HFF-Myc (cell line): ENCODE data around the gene GIT2.

Source experiments
- DNase-seq: peaks from one replicate; pipeline ENCODE4 v3.0.0-alpha.2; 2011; ENCODE audit warnings: low read depth; ENCODE audit errors: extremely low read depth
- H3K4me3 ChIP-seq: replicated peaks from 2 replicates; pipeline ENCODE4 v1.5.1; 2011; ENCODE audit warnings: low read depth, mild to moderate bottlenecking, control low read depth, low read length
- TF ChIP-seq, protein P1 (sequence below): IDR thresholded peaks from 2 replicates; pipeline ENCODE4 v1.5.1; 2012; ENCODE audit warnings: mild to moderate bottlenecking, low read depth, low read length, control low read depth; ENCODE audit errors: missing control alignments

GIT2 gene

DNA sequence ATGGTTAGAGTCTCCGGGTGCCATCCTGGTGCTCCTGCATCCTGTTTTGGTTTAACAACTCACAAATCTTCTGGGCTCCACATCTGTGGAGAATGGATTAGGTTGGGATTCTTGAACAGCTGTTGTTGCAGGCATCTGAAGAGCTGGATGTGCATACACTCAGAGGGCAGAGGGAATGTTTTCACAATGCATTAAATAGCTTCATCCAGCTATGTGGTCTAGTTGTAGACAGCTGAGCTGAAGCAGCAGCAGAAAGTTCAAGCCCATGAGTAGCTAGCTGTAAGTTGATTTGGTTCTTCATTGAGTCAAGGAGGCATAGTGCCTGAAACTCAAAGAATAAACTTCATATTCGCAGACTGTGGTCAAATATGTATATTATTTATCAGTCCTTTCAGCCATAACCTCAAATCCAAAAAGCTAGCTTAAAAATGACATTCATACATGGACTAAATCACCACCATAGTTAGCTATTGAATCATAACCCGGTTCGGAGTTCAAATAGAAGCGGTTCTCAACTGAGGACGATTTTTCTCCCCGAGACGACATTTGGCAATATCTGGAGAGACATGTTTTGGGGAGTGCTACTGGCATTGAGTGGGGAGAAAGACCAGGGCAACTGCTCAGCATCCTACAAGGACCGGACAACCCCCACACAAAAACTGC, 2.2 kb upstream of the GIT2 start:
- TF ChIP-seq, protein P1, sequence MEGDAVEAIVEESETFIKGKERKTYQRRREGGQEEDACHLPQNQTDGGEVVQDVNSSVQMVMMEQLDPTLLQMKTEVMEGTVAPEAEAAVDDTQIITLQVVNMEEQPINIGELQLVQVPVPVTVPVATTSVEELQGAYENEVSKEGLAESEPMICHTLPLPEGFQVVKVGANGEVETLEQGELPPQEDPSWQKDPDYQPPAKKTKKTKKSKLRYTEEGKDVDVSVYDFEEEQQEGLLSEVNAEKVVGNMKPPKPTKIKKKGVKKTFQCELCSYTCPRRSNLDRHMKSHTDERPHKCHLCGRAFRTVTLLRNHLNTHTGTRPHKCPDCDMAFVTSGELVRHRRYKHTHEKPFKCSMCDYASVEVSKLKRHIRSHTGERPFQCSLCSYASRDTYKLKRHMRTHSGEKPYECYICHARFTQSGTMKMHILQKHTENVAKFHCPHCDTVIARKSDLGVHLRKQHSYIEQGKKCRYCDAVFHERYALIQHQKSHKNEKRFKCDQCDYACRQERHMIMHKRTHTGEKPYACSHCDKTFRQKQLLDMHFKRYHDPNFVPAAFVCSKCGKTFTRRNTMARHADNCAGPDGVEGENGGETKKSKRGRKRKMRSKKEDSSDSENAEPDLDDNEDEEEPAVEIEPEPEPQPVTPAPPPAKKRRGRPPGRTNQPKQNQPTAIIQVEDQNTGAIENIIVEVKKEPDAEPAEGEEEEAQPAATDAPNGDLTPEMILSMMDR, result no peak
- DNase-seq, result no peak

DNA sequence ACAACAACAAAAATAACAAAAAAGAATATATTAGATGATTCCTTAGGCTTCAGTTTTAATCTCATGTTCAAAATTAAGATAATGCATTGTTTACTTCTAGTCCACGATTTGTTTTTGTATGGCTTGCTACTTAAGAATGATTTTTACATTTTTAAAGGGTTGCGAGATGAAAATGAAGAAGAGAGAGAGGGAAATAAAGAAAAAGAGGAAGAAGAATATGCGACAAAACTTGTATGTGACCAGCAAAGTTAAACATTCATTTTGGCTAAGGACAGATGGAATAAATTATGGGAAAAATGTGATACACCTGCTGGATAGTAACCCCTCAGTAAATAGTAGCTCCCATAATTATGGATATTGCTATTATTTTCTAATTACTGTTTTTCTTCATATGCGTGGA, 1.2 kb upstream of the GIT2 start:
- TF ChIP-seq, protein P1, result no peak
- H3K4me3 ChIP-seq, result no peak overlapping the region
- no peak for DNase-seq

More for the DNA sequence above, 2.2 kb upstream of the GIT2 start:
- H3K4me3 ChIP-seq, result peak overlapping the region; percentile 82

DNA sequence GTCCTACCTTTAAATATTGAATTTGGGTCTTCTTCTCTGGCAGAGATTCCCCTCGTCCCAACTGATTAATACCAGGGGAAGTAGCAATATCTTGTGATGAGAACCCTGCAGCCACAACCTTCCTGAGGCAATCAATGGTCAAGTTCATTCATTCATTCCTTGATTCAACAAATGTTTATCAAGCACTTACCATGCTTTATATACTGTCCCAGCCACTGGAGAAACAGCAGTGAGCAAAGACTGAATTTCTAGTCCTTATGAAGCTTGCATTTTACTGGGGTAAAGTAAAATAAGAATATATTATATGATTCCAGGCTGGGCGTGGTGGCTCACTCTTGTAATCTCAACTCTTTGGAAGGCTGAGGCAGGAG, 300 bp upstream of the GIT2 start:
- no peak for DNase-seq
- TF ChIP-seq, protein P1, result no peak
- H3K4me3 ChIP-seq, result peak overlapping the region; percentile 77

DNA sequence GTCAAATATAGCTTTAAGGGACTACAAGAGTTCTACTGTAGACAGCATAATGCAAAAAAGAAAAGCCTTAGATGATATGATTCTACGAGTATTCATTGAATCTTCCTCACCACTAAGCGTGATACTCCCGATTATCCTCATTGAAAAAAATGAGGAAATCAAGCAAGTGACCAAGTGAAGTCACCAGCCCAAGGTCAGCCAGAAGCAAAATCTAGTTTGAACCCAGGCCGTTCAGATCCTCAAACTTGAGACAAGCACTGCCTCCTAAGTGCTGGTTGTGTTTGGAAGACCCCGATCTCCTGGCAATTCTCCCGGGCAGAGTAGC, 845 bp downstream of the GIT2 start:
- peak overlapping the region; percentile 77 for H3K4me3 ChIP-seq
- TF ChIP-seq, protein P1, result no peak
- DNase-seq, result no peak

DNA sequence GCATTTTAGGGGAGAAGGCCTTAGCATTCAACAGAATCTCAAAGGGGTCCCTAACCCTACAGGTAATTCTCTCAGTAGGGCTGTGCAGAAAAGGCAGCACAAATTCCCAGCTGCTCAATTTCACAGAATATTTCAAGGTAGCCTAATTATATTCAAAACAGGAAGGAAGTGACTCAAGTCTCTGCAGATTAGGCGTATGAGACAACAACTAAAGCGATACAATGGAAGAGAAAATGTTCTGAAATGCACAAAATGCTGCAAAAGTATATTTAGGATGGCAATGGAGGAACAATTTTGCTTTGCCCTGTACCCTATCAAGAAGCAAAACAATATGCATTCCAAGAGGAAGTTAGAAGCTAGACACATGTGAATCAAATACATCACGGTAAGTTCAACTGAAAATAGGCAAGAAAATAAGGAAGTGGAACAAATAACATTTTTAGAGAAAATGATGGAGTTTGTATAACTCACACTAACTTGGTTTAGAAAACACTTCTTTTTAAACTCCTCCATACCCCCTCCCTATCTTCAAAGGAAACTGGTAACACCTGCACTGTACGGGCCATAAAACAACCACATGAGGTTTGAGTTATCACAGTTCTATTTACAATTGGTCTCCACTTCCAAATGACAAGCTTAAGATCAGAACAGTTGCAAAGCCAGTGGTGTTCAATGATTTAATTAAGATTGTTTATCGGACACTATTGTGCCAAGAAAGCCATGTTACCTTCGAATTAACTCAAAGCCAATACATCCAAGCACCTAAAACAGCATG, 1.6 kb downstream of the GIT2 start:
- TF ChIP-seq, protein P1, result no peak
- H3K4me3 ChIP-seq, result peak overlapping the region; percentile 77

DNA sequence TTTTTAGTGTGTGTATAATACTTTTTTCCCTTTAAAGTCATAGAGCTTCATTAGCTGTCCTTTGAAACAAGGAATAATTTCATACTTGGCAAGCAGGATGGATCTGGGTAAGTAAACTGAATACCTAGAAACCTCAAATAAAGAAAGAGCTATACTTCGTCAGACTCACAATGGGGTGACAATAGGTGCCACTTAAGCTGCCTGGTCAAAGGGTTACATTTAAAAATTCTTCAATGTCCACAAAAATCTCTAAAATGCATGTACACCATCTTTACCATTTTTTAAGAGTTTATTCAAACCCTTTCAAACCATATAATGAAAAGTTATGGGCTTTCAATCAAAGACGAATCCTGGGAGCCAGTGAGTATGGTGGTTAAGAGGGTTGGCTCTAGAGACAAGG, 3.1 kb downstream of the GIT2 start:
- no peak overlapping the region for H3K4me3 ChIP-seq
- TF ChIP-seq, protein P1, result no peak
- DNase-seq, result no peak

More for the DNA sequence above, 1.6 kb downstream of the GIT2 start:
- DNase-seq, result no peak
